Loucy (cell line): ENCODE data around the gene LCMT2.

Experiments used
- H2AFZ ChIP-seq: fragments of 200-600 bp; sonication (generic); 2 replicates; pipeline ENCODE4 v1.6.0; 2016; ENCODE audit warnings: antibody characterized with exemption, mild to moderate bottlenecking, low read length, moderate library complexity
- H3F3A ChIP-seq: fragments of 200-600 bp; 2 replicates; pipeline ENCODE4 v1.6.0; 2016; ENCODE audit warnings: antibody characterized with exemption, low read depth, mild to moderate bottlenecking
- H3K27me3 ChIP-seq: fragments of 200-600 bp; sonication (generic); 2 replicates; pipeline ENCODE4 v1.6.1; 2014; ENCODE audit warnings: low read length, mild to moderate bottlenecking; ENCODE audit not compliant: insufficient read depth, poor library complexity, severe bottlenecking
- H3K36me3 ChIP-seq: fragments of 200-600 bp; sonication (generic); 2 replicates; pipeline ENCODE4 v1.6.1; 2016; ENCODE audit warnings: low read length; ENCODE audit not compliant: insufficient read depth
- H3K4me1 ChIP-seq: fragments of 200-600 bp; sonication (generic); 2 replicates; pipeline ENCODE4 v1.5.1; 2014; ENCODE audit warnings: low read length, mild to moderate bottlenecking; ENCODE audit not compliant: insufficient read depth, poor library complexity, severe bottlenecking
- H3K4me2 ChIP-seq: fragments of 200-600 bp; sonication (generic); 2 replicates; pipeline ENCODE4 v1.6.0; 2014; ENCODE audit warnings: antibody characterized with exemption, low read length, low read depth, mild to moderate bottlenecking; ENCODE audit not compliant: poor library complexity, severe bottlenecking
- H3K4me3 ChIP-seq: fragments of 200-600 bp; sonication (generic); 2 replicates; pipeline ENCODE4 v1.5.1; 2014; ENCODE audit warnings: low read length, mild to moderate bottlenecking, mixed read lengths; ENCODE audit not compliant: poor library complexity, severe bottlenecking
- H3K79me2 ChIP-seq: fragments of 200-600 bp; sonication (generic); 2 replicates; pipeline ENCODE4 v1.6.1; 2014; ENCODE audit warnings: low read length; ENCODE audit not compliant: insufficient read depth
- H3K9ac ChIP-seq: fragments of 200-600 bp; sonication (generic); 2 replicates; pipeline ENCODE4 v1.6.0; 2014; ENCODE audit warnings: mild to moderate bottlenecking, low read depth, low read length, moderate library complexity; ENCODE audit not compliant: poor library complexity, severe bottlenecking
- H3K9me2 ChIP-seq: fragments of 200-600 bp; sonication (generic); replicated peaks from 2 replicates; pipeline ENCODE4 v1.6.1; 2016; ENCODE audit warnings: low read depth, low read length, mixed read lengths
- H3K9me3 ChIP-seq: fragments of 200-600 bp; sonication (generic); 2 replicates; pipeline ENCODE4 v1.6.1; 2014; ENCODE audit warnings: mild to moderate bottlenecking, antibody characterized with exemption, low read length, low read depth; ENCODE audit not compliant: insufficient read depth
- H4K20me1 ChIP-seq: fragments of 200-600 bp; sonication (generic); 2 replicates; pipeline ENCODE4 v1.6.0; 2014; ENCODE audit warnings: antibody characterized with exemption, low read length, mild to moderate bottlenecking; ENCODE audit not compliant: insufficient read depth, poor library complexity, severe bottlenecking
- CTCF ChIP-seq: fragments of 200-600 bp; sonication (generic); conservative IDR thresholded peaks from 2 replicates; pipeline ENCODE4 v1.5.1; 2014; ENCODE audit warnings: mild to moderate bottlenecking, antibody characterized with exemption, low read length
- EZH2phosphoT487 ChIP-seq: fragments of 200-600 bp; IDR thresholded peaks from 2 replicates; pipeline ENCODE4 v1.6.1; 2018; ENCODE audit warnings: antibody characterized with exemption, mild to moderate bottlenecking, moderate library complexity, borderline replicate concordance

LCMT2 gene

GRCh38 chr15:43360821-43361220, 30.4 kb upstream of the LCMT2 start:
- peaks cover 6% of the 10 kb centered on the region for H3K27me3 ChIP-seq
- H3K4me3 ChIP-seq, result no peak overlapping the region
- no peak overlapping the region for H3K4me2 ChIP-seq
- TF ChIP-seq CTCF, result no peak
- no peak for TF ChIP-seq EZH2phosphoT487
- H3F3A ChIP-seq, result no peaks in the 10 kb centered on the region
- peaks cover 10% of the 10 kb centered on the region; the same call in 1 of the 2 replicates for H3K79me2 ChIP-seq
- no peaks in the 10 kb centered on the region for H4K20me1 ChIP-seq
- H3K9ac ChIP-seq, result no peak overlapping the region
- H3K4me1 ChIP-seq, result peaks cover 16% of the 10 kb centered on the region
- H3K36me3 ChIP-seq, result peaks cover 37% of the 10 kb centered on the region
- H2AFZ ChIP-seq, result no peak overlapping the region
- peaks cover 21% of the 10 kb centered on the region for H3K9me3 ChIP-seq
- no peaks in the 10 kb centered on the region for H3K9me2 ChIP-seq

- TF ChIP-seq CTCF (no peak), EZH2phosphoT487 (no peak)
- no peaks in the 10 kb centered on the region for H3K4me1 ChIP-seq
- H2AFZ ChIP-seq, result no peak overlapping the region
- H3K9me2 ChIP-seq, result no peaks in the 10 kb centered on the region
- H3K27me3 ChIP-seq, result no peaks in the 10 kb centered on the region
- no peaks in the 10 kb centered on the region for H4K20me1 ChIP-seq
- no peaks in the 10 kb centered on the region for H3F3A ChIP-seq
- no peak overlapping the region for H3K9ac ChIP-seq
- no peak overlapping the region for H3K4me3 ChIP-seq
- no peak overlapping the region for H3K4me2 ChIP-seq
- peaks cover 21% of the 10 kb centered on the region; the same call in 1 of the 2 replicates for H3K36me3 ChIP-seq
- no peaks in the 10 kb centered on the region for H3K9me3 ChIP-seq
- no peaks in the 10 kb centered on the region for H3K79me2 ChIP-seq
These were observed 22.5 kb upstream of the LCMT2 start for GRCh38 chr15:43352693-43353382.

- TF ChIP-seq CTCF, result no peak
- no peak for TF ChIP-seq EZH2phosphoT487
- no peaks in the 10 kb centered on the region for H3K4me1 ChIP-seq
- no peaks in the 10 kb centered on the region for H3K9me2 ChIP-seq
- no peaks in the 10 kb centered on the region for H3F3A ChIP-seq
- H3K79me2 ChIP-seq, result no peaks in the 10 kb centered on the region
- no peak overlapping the region for H3K4me3 ChIP-seq
- no peaks in the 10 kb centered on the region for H4K20me1 ChIP-seq
- H3K4me2 ChIP-seq, result no peak overlapping the region
- no peak overlapping the region for H2AFZ ChIP-seq
- H3K36me3 ChIP-seq, result peaks cover 20% of the 10 kb centered on the region; the same call in 1 of the 2 replicates
- no peak overlapping the region for H3K9ac ChIP-seq
- no peaks in the 10 kb centered on the region for H3K27me3 ChIP-seq
- no peaks in the 10 kb centered on the region for H3K9me3 ChIP-seq
These were observed 16.7 kb upstream of the LCMT2 start for GRCh38 chr15:43347114-43347513.
